GM19351 (cell line): ENCODE data around the gene CCDC107.
A peak's percentile ranks its signal among the peaks of the same experiment; 100 is the strongest.

ENCODE experiments used
- ATAC-seq: cut with Tn5 transposase; IDR thresholded peaks from one replicate; pipeline ENCODE4 v1.9.1; 2021; ENCODE audit warnings: mild to moderate bottlenecking, moderate library complexity; ENCODE audit not compliant: unreplicated experiment

Gene CCDC107

GRCh38 chr9:35659340-35659739, 1.2 kb downstream of the CCDC107 start:
- no peak for ATAC-seq

DNA sequence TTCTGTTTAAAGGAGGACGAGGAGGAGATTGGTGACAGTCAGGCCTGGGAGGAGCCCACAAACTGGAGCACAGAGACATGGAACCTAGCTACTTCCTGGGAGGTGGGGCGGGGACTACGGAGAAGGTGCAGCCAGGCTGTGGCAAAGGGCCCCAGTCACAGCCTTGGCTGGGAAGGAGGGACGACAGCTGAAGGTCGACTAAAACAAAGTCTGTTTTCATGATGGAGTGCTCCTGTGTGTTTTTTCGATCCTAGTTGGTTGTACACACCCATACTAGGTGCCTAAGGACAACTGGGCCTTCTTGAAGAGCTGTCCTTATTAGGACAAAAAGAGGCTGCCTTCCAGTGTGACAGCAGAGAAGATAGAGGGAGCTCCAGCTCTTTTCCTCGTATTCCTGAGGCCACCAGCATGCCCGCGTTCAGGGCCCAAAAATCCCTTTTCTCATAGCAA, 2.9 kb downstream of the CCDC107 start:
- no peak for ATAC-seq

DNA sequence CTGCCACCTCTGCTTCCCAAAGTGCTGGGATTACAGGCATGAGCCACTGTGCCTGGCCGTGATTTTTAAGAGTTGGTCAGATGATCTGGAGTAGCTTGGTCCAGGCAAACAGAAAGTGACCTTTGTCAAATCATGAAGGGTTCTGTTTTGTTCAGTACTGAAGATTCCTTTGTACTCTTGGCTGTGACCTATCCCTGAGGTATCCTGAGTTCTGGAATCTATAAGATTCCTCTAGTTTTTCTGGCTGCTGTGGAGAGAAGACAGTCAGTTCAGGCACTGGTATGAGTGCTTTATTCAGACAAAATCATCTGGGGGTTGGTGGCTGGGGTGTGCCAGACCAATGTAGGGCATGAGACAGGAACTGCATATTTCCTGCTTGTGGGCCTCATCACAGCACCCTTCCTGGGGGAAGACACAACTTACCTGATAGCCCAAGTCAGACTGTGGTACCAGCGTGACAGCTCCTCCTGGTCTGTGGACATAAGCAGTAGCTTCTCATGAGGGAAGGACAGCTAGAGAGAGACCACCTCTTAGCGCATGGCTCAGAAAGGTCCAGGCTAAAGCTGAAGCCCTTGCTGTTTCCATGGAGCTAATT, 3.8 kb downstream of the CCDC107 start:
- ATAC-seq = no peak

DNA sequence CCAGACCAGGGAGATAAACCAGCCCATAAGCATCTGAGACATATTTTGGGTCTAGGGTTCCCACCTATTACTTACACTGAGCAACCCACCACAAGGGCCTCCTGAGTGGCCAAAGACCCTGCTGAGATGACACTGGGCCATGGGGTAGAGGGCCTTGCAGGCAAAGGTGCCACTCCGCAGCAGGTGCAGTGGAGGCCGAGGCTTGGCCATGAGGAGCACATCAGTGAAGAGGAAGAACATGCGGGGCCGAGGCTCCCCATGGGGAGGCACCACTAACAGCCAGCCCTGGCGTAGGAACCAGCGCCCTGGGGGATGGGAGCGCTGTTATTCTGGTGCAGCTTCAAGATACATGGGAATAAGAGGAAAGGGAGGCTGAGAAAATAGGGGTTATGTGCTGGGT, 4.3 kb downstream of the CCDC107 start:
- no peak for ATAC-seq

DNA sequence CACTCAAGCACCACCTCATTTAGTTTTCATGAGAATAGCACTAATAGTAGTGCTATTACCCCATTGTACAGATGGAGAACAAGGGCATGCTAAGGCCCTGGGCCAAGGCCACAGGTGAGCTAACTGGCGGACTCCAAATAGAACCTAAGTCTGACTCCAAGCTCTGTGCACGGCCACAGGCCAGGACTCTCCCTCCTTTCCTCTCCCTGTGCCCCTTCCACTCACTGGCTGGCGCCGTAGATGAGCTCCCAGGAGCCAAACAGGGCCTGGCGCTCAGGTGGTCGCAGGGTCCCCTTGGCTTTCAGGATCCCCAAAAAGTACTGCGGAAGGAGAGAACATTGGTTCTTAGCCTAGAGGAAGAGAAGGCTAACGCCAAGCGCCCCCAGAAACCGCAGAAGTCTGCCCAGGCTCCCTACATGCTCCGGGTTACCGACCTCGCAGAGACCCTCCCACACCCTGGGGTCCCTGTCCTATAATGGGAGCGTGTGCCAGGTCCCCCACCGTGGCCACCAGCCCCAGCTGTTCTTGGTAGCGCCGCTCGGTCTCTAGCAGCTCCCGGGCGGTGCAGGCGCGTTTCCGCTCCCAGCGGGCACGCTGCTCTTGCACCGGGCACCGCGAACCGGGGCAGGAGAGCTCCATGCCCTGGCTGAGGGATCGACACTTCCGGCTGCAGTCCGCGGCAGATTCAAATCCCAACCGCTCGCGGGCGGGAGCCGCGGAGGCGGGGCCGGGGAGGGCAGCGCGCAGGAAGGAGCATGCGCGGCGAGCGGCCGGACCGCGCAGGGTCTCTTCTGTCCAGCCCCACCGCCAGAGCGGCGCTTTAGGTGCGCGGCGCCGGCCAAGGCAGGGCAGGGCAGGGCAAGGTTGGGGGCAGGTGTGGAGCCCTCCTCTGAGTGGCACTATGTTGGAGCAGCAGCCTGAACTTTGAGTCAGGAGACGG, 6.7 kb downstream of the CCDC107 start, which contains the start of gene ARHGEF39:
ARHGEF39 (minus strand) TSS at position 665 of the 940 bp plus-strand sequence; CDS start at position 639, 26 bp downstream.
- ATAC-seq = peak; percentile 81

DNA sequence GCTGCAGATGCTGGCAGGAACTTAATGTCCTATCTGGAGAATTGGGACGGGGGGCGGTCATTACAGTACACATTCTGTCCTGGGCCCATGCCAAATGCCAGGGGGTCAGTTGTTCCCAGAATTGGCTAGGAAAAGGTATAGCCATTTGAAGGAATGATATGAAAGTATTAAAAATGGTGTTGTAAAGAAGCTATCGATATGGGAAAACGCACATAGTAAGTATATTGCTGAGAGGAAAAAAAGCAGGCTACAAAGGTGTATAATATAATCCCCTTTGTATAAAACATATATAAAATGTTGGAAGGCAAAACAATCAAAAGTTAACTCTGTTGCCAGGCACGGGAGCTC, 7.4 kb downstream of the CCDC107 start:
- no peak for ATAC-seq

GRCh38 chr9:35666045-35666444, 8.0 kb downstream of the CCDC107 start:
- no peak for ATAC-seq

- ATAC-seq = no peak
These were observed 8.5 kb downstream of the CCDC107 start for GRCh38 chr9:35666549-35666948.

DNA sequence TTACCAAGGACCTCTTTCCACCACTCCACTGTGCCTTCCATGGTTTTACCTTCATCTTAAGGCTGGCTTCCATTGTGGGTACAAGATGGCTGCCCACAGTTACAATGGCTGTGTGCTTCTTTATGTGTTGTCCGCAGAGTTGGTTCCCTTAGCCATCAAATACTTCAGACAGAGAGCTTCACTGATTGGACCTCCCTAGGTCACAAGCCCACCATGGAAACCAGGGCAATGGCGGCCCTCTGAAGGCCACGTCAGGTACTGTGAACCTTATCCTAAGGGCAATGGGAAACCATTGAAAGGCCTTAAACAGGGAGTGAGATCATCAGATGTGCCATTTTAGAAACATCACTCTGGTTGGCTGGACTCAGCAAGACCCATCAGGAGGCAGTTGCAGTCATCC, 9.8 kb downstream of the CCDC107 start:
- no peak for ATAC-seq

DNA sequence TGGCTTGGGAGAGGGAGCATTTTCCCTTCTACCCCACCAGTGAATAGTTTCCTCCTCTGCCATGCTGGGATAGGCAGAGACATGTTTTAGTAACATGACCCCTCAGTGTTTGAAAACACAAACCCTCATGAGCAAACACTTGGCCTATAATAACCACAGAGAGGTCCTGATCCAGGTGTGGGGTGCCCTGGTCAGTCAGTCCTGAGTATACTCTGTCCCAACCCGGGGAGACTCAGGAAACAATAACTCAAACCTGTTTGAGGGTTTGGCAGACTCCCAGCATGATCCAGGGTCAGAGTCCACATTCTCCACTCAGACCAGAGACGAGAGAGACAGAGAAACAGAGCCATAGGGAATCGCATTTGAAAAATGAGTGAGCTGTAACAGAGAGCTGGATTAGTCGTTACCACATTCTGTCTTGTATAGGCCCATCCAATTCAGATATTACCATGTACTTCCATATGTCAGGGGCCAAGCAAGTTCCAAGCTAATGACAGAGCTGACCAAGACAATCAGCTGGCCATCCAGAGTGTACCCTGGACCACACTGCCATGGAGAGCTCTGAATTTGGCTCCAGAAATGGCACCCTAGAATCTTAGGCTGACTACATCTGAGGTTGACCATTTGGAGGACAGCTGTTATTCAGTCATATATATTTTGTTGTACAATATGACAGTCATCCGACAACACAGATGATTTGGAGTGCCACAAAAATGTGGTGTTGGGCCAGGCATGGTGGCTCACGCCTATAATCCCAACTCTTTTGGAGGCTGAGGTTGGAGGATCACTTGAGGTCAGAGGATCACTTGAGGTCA, 11.4 kb downstream of the CCDC107 start:
- ATAC-seq = no peak

GRCh38 chr9:35673132-35674024, 15.3 kb downstream of the CCDC107 start, which contains the start of gene CA9:
TSS of gene CA9 (plus strand) at chr9:35673928. CDS start at chr9:35673960, 32 bp downstream.
- ATAC-seq = no peak

DNA sequence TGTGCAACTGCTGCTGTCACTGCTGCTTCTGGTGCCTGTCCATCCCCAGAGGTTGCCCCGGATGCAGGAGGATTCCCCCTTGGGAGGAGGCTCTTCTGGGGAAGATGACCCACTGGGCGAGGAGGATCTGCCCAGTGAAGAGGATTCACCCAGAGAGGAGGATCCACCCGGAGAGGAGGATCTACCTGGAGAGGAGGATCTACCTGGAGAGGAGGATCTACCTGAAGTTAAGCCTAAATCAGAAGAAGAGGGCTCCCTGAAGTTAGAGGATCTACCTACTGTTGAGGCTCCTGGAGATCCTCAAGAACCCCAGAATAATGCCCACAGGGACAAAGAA, 15.9 kb downstream of the CCDC107 start:
- no peak for ATAC-seq

GRCh38 chr9:35675204-35675603, 17.1 kb downstream of the CCDC107 start:
- no peak for ATAC-seq

GRCh38 chr9:35675732-35676392, 17.8 kb downstream of the CCDC107 start:
- ATAC-seq = no peak

DNA sequence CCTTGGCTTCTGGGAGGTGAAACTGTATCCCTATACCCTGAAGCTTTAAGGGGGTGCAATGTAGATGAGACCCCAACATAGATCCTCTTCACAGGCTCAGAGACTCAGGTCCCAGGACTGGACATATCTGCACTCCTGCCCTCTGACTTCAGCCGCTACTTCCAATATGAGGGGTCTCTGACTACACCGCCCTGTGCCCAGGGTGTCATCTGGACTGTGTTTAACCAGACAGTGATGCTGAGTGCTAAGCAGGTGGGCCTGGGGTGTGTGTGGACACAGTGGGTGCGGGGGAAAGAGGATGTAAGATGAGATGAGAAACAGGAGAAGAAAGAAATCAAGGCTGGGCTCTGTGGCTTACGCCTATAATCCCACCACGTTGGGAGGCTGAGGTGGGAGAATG, 21.0 kb downstream of the CCDC107 start:
- ATAC-seq = no peak

DNA sequence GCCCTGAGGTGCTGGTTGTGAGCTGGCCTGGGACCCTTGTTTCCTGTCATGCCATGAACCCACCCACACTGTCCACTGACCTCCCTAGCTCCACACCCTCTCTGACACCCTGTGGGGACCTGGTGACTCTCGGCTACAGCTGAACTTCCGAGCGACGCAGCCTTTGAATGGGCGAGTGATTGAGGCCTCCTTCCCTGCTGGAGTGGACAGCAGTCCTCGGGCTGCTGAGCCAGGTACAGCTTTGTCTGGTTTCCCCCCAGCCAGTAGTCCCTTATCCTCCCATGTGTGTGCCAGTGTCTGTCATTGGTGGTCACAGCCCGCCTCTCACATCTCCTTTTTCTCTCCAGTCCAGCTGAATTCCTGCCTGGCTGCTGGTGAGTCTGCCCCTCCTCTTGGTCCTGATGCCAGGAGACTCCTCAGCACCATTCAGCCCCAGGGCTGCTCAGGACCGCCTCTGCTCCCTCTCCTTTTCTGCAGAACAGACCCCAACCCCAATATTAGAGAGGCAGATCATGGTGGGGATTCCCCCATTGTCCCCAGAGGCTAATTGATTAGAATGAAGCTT, 21.8 kb downstream of the CCDC107 start:
- no peak for ATAC-seq

- ATAC-seq = peak; percentile 83
These were observed 22.4 kb downstream of the CCDC107 start for GRCh38 chr9:35680331-35681105.

DNA sequence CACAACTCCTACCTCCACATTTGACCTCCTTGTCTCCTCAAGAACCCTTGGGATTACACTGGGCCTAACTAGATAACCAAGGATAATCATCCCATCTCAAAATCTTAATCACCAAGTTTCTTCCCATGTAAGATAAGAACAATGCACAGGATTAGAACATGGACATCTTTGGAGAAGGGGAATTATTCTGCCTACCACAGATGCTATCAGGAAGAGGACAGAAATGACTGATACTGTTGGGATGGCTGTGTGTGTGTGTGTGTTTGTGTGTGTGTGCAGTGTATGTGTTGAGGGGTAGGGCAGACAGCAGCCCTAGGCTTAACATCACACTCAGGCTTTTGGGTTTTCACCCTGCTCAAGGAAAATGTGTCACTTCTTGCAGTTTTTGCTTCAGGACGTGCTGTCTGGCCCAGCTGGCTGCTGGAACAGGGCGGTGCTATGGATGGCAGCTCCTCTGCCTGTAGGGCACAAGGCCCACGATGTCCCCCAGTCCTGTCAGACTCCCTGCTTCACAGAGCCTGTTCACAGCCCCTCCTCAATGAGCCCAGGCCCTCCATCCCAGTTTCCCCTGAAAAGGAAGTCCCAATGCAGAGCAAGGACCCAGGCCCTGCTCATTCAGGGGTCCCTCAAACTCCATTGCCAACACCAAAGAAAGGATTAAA, 23.4 kb downstream of the CCDC107 start:
- no peak for ATAC-seq
